ENCODE data around the gene LCORL.
"Not testable (repeated sequence)": the region's sequence is repeated elsewhere in the genome, so short reads cannot be mapped to it uniquely, and the experiment has no call there.

LCORL gene

GRCh38 chr4:17933126-17933525 lies 88.4 kb downstream of the LCORL start:
- DNase-seq (ENCODE audit: low read depth in 2 of 3, low spot score in 1 of 3) = no peak

- DNase-seq (ENCODE audit: low read depth in 2 of 3, low spot score in 1 of 3) = no peak
These were observed 89.5 kb downstream of the LCORL start for GRCh38 chr4:17932041-17932440.

- no peak for DNase-seq (ENCODE audit: low read depth in 2 of 3, low spot score in 1 of 3)
These were observed 91.3 kb downstream of the LCORL start for GRCh38 chr4:17930256-17930655.

DNA sequence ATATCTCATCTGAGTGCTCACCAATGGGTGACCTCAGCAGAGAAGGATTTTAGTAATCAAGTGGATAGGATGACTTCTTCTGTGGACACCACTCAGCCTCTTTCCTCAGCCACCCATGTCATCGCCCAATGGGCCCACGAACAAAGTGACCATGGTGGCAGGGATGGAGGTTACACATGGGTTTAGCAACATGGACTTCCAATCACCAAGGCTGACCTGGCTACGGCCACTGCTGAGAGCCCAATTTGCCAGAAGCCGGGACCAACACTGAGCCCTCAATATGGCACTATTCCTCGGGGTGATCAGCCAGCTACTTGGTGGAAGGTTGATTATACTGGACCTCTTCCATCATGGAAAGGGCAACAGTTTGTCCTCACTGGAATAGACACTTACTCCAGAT lies 97.4 kb downstream of the LCORL start:
- no peak for DNase-seq (ENCODE audit: low read depth in 2 of 3, low spot score in 1 of 3)

DNA sequence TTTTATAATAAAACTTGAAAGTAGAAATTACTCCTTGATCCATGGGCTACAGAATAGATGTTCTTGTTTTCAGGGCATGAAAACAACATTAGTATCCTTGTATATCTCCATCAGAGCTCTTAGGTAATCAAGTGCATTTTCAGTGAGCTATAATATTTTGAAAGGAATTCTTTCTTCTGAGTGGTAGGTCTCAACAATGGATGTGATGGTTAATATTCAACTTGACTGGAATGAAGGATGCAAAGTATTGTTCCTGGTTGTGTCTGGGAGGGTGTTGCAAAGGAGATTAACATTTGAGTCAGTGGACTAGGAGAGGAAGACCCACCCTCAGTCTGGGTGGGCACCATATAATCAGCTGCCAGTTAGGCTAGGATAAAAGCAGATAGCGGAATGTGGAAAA lies 100.1 kb downstream of the LCORL start:
- no peak for DNase-seq (ENCODE audit: low read depth in 2 of 3, low spot score in 1 of 3)

DNA sequence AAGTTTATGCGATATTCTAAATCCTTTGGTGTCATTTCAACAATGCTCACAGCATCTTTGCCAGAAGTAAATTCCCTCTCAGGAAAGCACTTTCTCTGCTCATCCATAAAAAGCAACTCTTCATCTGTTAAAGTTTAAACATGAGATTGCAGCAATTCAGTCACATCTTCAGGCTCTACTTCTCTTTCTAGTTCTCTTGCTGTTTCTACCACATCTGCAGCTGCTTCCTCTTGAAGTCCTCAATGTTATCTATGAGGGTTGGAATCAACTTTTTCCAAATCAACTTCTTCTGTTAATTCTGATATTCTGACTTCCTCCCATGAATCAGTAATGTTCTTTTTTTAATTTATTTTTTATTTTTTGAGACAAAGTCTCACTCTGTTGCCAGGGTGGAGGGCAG lies 100.9 kb downstream of the LCORL start:
- no peak for DNase-seq (ENCODE audit: low read depth in 2 of 3, low spot score in 1 of 3)

DNA sequence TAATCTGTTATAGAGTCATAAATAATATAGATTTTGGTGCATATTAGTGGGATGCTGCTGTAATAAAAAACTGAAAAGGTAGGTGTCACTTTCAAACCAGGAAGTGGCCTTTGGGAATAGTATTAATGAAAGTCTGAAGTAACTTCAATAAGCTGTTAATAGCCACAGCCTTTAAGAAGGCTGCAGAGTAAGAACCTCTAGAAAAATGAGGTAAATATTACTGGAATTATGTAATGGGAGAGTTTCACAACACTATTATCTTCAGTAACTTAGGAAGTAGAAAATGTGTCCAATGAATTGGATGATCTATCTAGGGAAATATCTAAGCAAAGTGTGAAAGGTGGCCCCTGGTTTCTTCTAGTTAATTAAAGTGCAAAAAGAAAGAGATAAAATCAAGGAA lies 106.1 kb downstream of the LCORL start:
- no peak for DNase-seq (ENCODE audit: low read depth in 2 of 3, low spot score in 1 of 3)

DNA sequence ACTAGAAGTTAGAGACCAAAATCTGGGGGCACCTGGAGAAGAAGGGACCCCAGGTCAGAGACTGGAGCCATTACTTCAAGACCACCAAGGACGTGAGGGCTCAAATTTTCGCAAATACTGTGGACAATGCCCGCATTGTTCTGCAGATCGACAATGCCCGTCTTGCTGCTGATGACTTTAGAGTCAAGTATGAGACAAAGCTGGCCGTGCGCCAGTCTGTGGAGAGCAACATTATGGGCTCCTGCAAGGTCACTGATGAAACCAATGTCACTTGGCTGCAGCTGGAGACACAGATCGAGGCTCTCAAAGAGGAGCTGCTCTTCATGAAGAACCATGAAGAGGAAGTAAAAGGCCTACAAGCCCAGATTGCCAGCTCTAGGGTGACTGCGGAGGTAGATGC lies 109.5 kb downstream of the LCORL start:
- DNase-seq (ENCODE audit: low read depth in 2 of 3, low spot score in 1 of 3) = no peak

- no peak for DNase-seq (ENCODE audit: low read depth in 2 of 3, low spot score in 1 of 3)
These were observed 109.9 kb downstream of the LCORL start for GRCh38 chr4:17911608-17912007.

GRCh38 chr4:17898553-17899055 lies 123.0 kb downstream of the LCORL start:
- DNase-seq (ENCODE audit: low read depth in 2 of 3, low spot score in 1 of 3) = no peak

DNA sequence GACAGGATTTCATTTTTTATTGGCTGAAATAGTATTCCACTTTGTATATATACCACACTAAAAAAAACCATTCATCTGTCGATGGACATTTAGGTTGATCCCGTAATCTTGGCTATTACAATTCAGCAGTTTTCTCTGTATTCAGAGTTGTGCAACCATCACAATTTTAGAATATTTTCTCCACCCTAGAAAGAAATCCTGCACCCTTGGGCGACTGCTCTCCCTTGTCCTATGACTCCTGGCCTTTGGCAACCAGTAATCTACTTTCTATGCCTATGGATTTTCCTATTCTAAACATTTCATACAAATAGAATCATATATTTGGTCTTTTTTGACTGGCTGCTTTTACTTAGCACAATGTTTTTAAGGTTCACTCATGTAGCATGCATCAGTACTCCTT lies 126.1 kb downstream of the LCORL start:
- DNase-seq (ENCODE audit: low read depth in 2 of 3, low spot score in 1 of 3) = no peak

DNA sequence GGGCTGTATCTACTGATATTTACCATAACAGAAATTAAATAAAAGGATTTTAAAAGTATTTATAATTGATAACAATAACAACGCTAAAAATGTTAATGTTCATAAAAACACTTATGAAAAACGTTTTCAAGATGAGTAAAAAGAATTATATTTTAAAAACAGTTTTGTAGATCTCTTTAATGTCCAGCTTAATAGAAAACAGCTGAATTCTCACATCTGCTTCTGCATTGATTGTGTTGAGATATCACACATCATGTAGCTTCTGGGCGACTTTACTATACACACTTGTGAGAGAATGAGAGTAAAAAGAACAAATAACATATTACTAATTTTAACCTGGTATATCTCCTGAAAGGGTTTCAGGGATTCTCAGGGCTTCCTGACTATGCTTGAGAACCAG lies 127.1 kb downstream of the LCORL start:
- no peak for DNase-seq (ENCODE audit: low read depth in 2 of 3, low spot score in 1 of 3)

- DNase-seq (ENCODE audit: low read depth in 2 of 3, low spot score in 1 of 3) = no peak
These were observed 131.9 kb downstream of the LCORL start for GRCh38 chr4:17889692-17890091.

DNA sequence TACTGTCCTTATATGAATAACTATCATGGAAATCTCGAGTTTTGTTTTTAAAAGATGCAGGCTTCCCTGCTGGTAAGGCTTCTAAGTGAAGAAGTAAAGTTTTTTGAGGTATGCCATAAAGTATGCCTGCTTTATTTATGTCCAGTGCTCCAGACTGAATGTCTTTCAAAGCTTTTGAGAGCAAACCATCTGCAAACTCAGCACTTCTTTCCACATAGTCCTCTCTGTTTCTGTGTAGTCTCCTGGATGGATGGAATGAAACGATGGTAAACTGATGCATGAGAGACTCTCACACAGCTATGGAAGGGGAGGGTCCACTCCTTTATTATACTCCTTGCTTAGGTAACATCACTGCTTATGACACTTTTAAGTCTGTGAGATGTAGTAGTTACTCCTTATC lies 137.0 kb downstream of the LCORL start:
- DNase-seq (ENCODE audit: low read depth in 2 of 3, low spot score in 1 of 3) = no peak

GRCh38 chr4:17884063-17884462 lies 137.5 kb downstream of the LCORL start:
- no peak for DNase-seq (ENCODE audit: low read depth in 2 of 3, low spot score in 1 of 3)

DNA sequence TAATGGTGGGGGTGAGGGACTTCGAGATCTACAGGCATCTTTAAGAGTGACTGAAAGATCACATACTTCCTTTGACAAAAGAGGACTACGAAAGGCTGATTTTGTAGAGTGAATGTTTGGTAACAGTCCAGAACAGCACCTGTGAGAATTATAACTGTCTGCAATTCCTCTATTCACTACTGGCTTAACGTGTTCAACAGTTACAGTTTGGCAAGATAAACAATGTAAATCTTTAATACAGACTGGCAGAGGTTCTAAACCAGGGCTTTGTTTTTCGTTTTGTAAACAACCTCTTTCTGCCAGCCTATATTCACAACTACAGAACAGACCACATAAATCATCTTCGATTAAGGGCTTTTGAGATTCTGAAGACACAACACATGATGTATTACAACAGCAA lies 143.9 kb downstream of the LCORL start:
- DNase-seq (ENCODE audit: low read depth in 2 of 3, low spot score in 1 of 3) = no peak

DNA sequence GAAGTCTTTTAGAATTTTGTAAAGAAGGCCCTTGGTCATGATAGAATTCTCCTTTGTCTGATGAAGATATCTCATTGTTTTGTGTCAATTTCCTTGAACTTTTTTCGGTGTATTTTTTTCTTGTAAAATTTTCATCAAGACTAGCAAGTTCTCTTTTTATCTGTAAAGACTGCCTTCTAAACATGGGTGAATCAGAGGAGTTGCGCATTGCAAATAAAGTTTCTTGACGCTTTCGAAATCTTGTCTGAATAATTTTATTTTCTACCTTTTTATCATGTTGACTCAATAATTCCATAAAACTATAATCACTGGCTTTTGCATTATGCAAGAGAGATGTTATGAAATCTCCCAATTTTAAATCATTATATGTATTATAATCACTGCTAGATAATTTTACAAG lies 144.6 kb downstream of the LCORL start:
- DNase-seq (ENCODE audit: low read depth in 2 of 3, low spot score in 1 of 3) = no peak

DNA sequence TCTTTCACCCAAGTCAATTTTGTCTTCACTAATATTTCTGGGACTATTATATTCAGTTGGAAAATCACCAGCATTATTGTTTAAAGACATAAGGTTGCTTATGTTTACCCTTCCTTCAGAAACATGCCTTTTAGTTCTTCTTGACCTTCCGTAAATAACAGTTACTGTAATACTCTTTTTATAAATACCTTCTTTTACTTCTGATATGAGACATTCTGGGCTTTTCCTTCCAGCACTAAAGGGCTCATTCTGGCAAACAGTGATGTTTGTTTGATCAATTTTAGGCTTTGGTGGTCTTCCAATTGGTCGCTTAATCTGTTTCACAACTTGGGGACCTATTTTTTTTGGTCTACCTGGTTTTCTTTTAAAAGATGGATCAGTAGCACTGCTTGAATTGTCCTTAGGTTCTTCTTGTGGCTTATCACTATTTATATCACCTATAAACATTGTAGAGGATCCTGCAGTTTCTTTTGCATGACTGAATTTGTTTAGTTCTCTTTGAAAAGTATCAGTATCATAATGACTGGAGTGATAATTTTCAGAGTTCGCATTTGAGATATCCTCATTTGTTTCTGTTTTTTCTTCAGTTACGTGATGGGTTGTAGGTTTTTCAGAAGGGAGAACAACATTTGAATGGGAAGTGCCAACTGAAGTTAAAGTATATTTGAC lies 146.0 kb downstream of the LCORL start:
- no peak for DNase-seq (ENCODE audit: low read depth in 2 of 3, low spot score in 1 of 3)

DNA sequence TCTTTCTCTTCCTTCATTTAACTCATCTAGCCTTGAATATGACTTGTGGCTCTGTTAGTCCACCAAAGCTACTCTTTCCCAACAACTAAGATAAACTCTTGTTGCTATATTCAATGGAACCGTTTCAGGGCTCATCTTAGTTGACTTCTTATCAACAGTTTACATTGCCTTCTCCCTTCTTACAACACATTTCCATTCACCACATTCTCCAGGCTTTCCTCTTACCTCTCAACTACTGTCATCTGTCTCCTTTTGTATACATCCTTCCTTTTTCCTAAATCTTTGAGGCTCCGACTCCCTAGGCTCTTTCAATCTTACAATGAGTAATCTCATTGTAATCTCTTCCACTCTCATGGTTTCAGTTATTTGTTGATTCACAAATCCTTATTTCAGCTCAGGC lies 152.2 kb downstream of the LCORL start:
- DNase-seq (ENCODE audit: low read depth in 2 of 3, low spot score in 1 of 3) = no peak

GRCh38 chr4:17867276-17867675 lies 154.3 kb downstream of the LCORL start:
- DNase-seq (ENCODE audit: low read depth in 2 of 3, low spot score in 1 of 3) = no peak

DNA sequence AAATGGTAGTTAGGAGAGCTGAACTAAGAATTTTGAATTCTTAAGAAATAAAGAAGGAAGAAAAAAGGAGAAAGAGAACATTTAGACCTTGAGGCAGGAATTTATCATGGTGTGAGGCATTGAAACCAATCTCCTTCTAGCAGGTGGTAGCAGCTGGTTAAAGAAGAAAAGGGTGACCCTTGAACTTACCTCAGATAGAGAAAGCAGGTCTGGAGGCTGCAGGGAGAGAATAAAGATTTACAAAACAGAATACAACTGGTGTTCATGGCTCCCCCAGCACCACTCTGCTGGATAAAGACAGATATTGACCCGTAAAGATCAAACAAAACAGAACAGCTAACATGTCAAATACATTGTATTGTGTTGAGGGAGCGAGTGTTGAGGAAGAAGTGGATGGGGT lies 154.7 kb downstream of the LCORL start:
- DNase-seq (ENCODE audit: low read depth in 2 of 3, low spot score in 1 of 3) = no peak

- DNase-seq (ENCODE audit: low read depth in 2 of 3, low spot score in 1 of 3) = no peak
These were observed 155.6 kb downstream of the LCORL start for GRCh38 chr4:17865866-17866363.

DNA sequence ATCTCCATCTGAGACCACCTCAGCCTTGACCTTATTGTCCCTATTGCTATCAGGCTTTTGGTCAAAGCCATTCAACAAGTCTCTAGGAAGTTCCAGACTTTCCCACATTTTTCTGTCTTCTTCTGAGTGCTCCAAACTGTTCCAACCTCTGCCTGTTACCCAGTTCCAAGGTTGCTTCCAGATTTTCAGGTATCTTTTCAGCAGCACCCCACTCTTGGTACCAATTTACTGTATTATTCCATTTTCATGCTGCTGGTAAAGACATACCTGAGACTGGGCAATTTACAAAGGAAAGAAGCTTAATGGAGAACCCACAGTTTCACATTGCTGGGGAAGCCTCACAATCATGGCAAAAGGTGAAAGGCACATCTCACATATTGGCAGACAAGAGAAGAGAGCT lies 159.6 kb downstream of the LCORL start:
- DNase-seq (ENCODE audit: low read depth in 2 of 3, low spot score in 1 of 3) = not testable (repeated sequence)

Data from stimulated activated CD4-positive, alpha-beta T cell treated with anti-CD3 and anti-CD28 coated beads, Interleukin-12 subunit alpha, Interleukin-12 subunit beta, amount 100 ng/mL, for 48 hours (primary cell).